Glutamatergic neuron (in vitro differentiated cells): ENCODE data around the gene RPS6KA5. TPM values are rescaled to one million over a fixed set of nuclear protein-coding genes. Genes with fewer than 3 reads are reported as not detected.
"Not testable (repeated sequence)": the region's sequence is repeated elsewhere in the genome, so short reads cannot be mapped to it uniquely, and the experiment has no call there.

ENCODE experiments used
- DNase-seq: peaks from one replicate; pipeline ENCODE4 v3.0.0; 2022
- H3K27ac Mint-ChIP-seq: one replicate; pipeline ENCODE4 v1.8.0; 2020; ENCODE audit warnings: mild to moderate bottlenecking, mixed read lengths, inconsistent platforms; ENCODE audit not compliant: unreplicated experiment
- H3K27me3 Mint-ChIP-seq: one replicate; pipeline ENCODE4 v1.8.0; 2020; ENCODE audit warnings: mild to moderate bottlenecking, moderate library complexity, mixed read lengths, inconsistent platforms; ENCODE audit not compliant: unreplicated experiment
- H3K36me3 Mint-ChIP-seq: one replicate; pipeline ENCODE4 v1.8.0; 2020; ENCODE audit warnings: mild to moderate bottlenecking, mixed read lengths, inconsistent platforms; ENCODE audit not compliant: unreplicated experiment
- H3K4me1 Mint-ChIP-seq: one replicate; pipeline ENCODE4 v1.8.0; 2020; ENCODE audit warnings: mild to moderate bottlenecking, low read depth, mixed read lengths, inconsistent platforms; ENCODE audit not compliant: unreplicated experiment
- H3K4me3 Mint-ChIP-seq: one replicate; pipeline ENCODE4 v1.8.0; 2020; ENCODE audit warnings: mild to moderate bottlenecking, mixed read lengths, inconsistent platforms; ENCODE audit not compliant: unreplicated experiment
- H3K9me3 Mint-ChIP-seq: one replicate; pipeline ENCODE4 v1.8.0; 2020; ENCODE audit warnings: mild to moderate bottlenecking, moderate library complexity, mixed read lengths, inconsistent platforms; ENCODE audit not compliant: unreplicated experiment
- CTCF ChIP-seq: fragments of 200-600 bp; sonication (generic); IDR thresholded peaks from one replicate; pipeline ENCODE4 v1.5.0; 2021; ENCODE audit not compliant: partially characterized antibody, unreplicated experiment
- total RNA-seq: library from RNA; stranded (reverse); fragmentation: NEBNext Ultra II Directional; extraction: Animal tissue kit (Norgen Biotek cat#: 25700); gene quantifications from one replicate; pipeline ENCODE4 v1.2.1, GENCODE V29; 2021; ENCODE audit not compliant: unreplicated experiment

RPS6KA5 gene
- total RNA-seq, 1 donor from 2014 or later, result 3.8 TPM

GRCh38 chr14:90846511-90846910, 213.9 kb downstream of the RPS6KA5 start:
- Mint-ChIP-seq H3K9me3 (no peaks in the 10 kb centered on the region), H3K27me3 (peaks cover 8% of the 10 kb centered on the region), H3K4me1 (no peaks in the 10 kb centered on the region), H3K27ac (no peak overlapping the region), H3K4me3 (no peak overlapping the region), H3K36me3 (no peaks in the 10 kb centered on the region)
- no peak for DNase-seq
- TF ChIP-seq CTCF, result no peak

- H3K36me3 Mint-ChIP-seq, result no peaks in the 10 kb centered on the region
- H3K27ac Mint-ChIP-seq, result no peak overlapping the region
- H3K4me1 Mint-ChIP-seq, result no peaks in the 10 kb centered on the region
- no peak overlapping the region for H3K4me3 Mint-ChIP-seq
- peaks cover 8% of the 10 kb centered on the region for H3K27me3 Mint-ChIP-seq
- no peak for DNase-seq
- H3K9me3 Mint-ChIP-seq, result peaks cover 1% of the 10 kb centered on the region
- no peak for TF ChIP-seq CTCF
Observed at GRCh38 chr14:90844321-90844720, 216.1 kb downstream of the RPS6KA5 start.

- Mint-ChIP-seq H3K9me3 (peaks cover 1% of the 10 kb centered on the region), H3K27ac (no peak overlapping the region), H3K4me1 (no peaks in the 10 kb centered on the region), H3K4me3 (no peak overlapping the region), H3K27me3 (peaks cover 8% of the 10 kb centered on the region), H3K36me3 (no peaks in the 10 kb centered on the region)
- DNase-seq, result no peak
- TF ChIP-seq CTCF, result no peak
Observed at GRCh38 chr14:90842726-90843125, 217.7 kb downstream of the RPS6KA5 start.

- H3K27me3 Mint-ChIP-seq, H3K4me3 Mint-ChIP-seq, H3K36me3 Mint-ChIP-seq, H3K9me3 Mint-ChIP-seq, DNase-seq, H3K27ac Mint-ChIP-seq, H3K4me1 Mint-ChIP-seq: not testable (repeated sequence)
Observed at GRCh38 chr14:90840667-90841066, 219.8 kb downstream of the RPS6KA5 start.

- Mint-ChIP-seq H3K27ac (no peak overlapping the region), H3K4me1 (no peaks in the 10 kb centered on the region)
- TF ChIP-seq CTCF, result no peak
Observed at GRCh38 chr14:90839889-90840266, 220.6 kb downstream of the RPS6KA5 start.

More at GRCh38 chr14:90839889-90840266, 220.6 kb downstream of the RPS6KA5 start:
- Mint-ChIP-seq H3K9me3 (peaks cover 1% of the 10 kb centered on the region), H3K27me3 (peaks cover 6% of the 10 kb centered on the region), H3K36me3 (no peaks in the 10 kb centered on the region), H3K4me3 (no peak overlapping the region)
- no peak for DNase-seq
